Smooth muscle cell of the brain vasculature (primary cell): Measurements from ENCODE around the gene PMEL.

Experiments
- DNase-seq: peaks from one replicate; pipeline ENCODE4 v3.0.0-alpha.2; 2012; ENCODE audit warnings: low read depth, low spot score

The PMEL gene

GRCh38 chr12:55942577-55943136 is 23.2 kb downstream of the PMEL start:
- DNase-seq, result no peak

- no peak for DNase-seq
Measured at GRCh38 chr12:55942055-55942454, 23.8 kb downstream of the PMEL start.

- DNase-seq, result no peak
Measured at GRCh38 chr12:55940065-55940732, 25.6 kb downstream of the PMEL start.

- no peak for DNase-seq
Measured at GRCh38 chr12:55938826-55939501, 26.9 kb downstream of the PMEL start.

- no peak for DNase-seq
Measured at GRCh38 chr12:55937981-55938380, 27.9 kb downstream of the PMEL start.

GRCh38 chr12:55935738-55936151 is 30.1 kb downstream of the PMEL start:
- DNase-seq, result no peak

- DNase-seq, result no peak
Measured at GRCh38 chr12:55934773-55935172, 31.1 kb downstream of the PMEL start.

GRCh38 chr12:55933799-55934742 is 31.8 kb downstream of the PMEL start:
- DNase-seq, result no peak

GRCh38 chr12:55933169-55933798 is 32.6 kb downstream of the PMEL start:
- DNase-seq, result no peak

- DNase-seq, result no peak
Measured at GRCh38 chr12:55932551-55932910, 33.3 kb downstream of the PMEL start.

GRCh38 chr12:55931780-55932550 is 33.9 kb downstream of the PMEL start:
- DNase-seq, result no peak

GRCh38 chr12:55931317-55931779 is 34.5 kb downstream of the PMEL start:
- no peak for DNase-seq

- no peak for DNase-seq
Measured at GRCh38 chr12:55930771-55931316, 35.0 kb downstream of the PMEL start, which contains the start of gene DGKA. TSS of gene DGKA (plus strand) at chr12:55931162. CDS start at chr12:55936504, 5,342 bp downstream.

GRCh38 chr12:55929306-55929791 is 36.5 kb downstream of the PMEL start:
- no peak for DNase-seq

- no peak for DNase-seq
Measured at GRCh38 chr12:55927588-55928502, 38.0 kb downstream of the PMEL start, which contains the start of gene PYM1. TSS of gene PYM1 (minus strand) at chr12:55927894. CDS start at chr12:55927761, 133 bp downstream.

- DNase-seq, result peak; percentile 80
Measured at GRCh38 chr12:55926738-55927587, 38.9 kb downstream of the PMEL start.

GRCh38 chr12:55925870-55926737 is 39.7 kb downstream of the PMEL start:
- DNase-seq, result no peak
